Measurements from ENCODE around the gene CDS2. TPM values are rescaled to one million over a fixed set of nuclear protein-coding genes. Genes with fewer than 3 reads are reported as not detected.

CDS2 gene
- total RNA-seq, 4 donors from 2014 or later: 26.9 to 60.1 (median 30.3) TPM

DNA sequence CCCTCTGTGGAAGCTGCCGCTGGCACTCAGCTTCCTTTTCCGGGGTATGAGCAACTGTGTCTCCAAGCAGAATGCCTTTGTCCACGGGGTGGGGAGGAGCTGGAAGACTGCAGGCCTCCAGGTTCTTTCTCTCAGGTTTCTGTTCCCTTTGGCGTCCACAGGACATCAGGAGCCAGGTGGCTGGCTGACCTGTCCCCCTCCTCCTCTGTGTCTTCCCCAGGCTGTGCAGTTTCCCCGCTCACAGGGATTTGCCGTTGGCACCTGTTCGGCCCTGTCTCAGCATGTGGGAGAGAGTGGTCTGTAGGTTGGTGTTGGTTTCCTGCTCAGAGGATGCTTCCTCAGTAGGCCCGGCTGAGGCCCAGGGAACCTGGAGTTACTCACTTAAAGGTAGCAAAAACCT is 43.5 kb downstream of the CDS2 start:
- Histone ChIP-seq H3K9me3 (no peaks in the 10 kb centered on the region), H3K4me1 (peaks cover 7 to 47% (median 21%) of the 10 kb centered on the region in 4 donors), H3K27ac (peak overlapping the region in 1 of 4 donors; percentile 24), H3K27me3 (no peaks in the 10 kb centered on the region), H3K36me3 (peaks cover 0 to 6% (median 2%) of the 10 kb centered on the region in 4 donors), H3K4me3 (no peak overlapping the region)
- no peak for DNase-seq
- in situ Hi-C loops (cut with MboI; ENCODE audit: low pct_ligation_motif_present in 1 of 4, low pct_unique_long_range_greater_than_20kb in 1 of 4, low sequenced_read_pairs in 3 of 4): no loop called here
- TF ChIP-seq EP300 (IDR thresholded peaks at IDR 0.05; ENCODE audit: low read depth) (no peak), POLR2A (IDR thresholded peaks at IDR 0.05) (no peak), POLR2AphosphoS5 (IDR thresholded peaks at IDR 0.05) (no peak)
- TF ChIP-seq, protein P1, sequence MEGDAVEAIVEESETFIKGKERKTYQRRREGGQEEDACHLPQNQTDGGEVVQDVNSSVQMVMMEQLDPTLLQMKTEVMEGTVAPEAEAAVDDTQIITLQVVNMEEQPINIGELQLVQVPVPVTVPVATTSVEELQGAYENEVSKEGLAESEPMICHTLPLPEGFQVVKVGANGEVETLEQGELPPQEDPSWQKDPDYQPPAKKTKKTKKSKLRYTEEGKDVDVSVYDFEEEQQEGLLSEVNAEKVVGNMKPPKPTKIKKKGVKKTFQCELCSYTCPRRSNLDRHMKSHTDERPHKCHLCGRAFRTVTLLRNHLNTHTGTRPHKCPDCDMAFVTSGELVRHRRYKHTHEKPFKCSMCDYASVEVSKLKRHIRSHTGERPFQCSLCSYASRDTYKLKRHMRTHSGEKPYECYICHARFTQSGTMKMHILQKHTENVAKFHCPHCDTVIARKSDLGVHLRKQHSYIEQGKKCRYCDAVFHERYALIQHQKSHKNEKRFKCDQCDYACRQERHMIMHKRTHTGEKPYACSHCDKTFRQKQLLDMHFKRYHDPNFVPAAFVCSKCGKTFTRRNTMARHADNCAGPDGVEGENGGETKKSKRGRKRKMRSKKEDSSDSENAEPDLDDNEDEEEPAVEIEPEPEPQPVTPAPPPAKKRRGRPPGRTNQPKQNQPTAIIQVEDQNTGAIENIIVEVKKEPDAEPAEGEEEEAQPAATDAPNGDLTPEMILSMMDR (IDR thresholded peaks at IDR 0.05): no peak
- WGBS, 2 donors (ENCODE audit: low coverage in 1 of 2): 80% methylated on average over 8 of the region's 8 CpGs; no CpG with 5 or more reads in 1 of the 2 donors
- intact Hi-C loops (cut with DNase I; ENCODE audit: low total_unique reads): no loop called here

DNA sequence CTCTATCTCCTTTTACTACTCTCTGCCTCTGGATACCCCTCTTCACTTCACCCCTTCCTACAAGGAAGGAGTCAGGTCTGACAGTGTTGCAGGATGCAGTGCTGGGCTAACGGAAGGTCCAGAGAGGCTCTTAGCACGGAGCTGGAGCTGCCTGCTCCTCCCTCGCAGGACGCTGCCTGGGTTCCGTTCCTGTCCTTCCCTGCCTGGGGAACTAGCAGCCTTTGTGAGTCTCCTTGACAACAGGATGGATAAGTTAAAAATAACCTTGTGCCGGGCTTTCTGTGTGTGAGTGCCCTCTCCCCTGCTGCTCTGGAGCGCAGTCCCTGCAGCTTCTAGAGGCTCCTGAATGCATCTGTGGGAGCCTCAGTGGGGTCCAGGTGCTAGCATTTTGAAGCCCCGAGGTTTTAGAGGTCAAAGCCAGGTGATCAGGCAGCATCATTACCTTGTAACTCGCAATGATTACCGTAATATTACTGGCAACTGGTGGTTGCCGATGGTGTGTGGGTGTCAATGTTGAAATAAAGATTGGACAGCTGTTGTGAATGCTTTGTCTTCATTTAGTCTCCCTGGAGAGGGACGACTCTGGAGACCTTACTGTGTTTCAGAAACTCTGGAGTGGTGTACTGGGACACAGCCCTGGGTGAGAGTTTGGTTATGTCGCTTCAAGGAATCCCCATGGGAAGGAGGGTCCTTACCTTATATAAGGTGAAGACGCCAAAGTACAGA is 44.4 kb downstream of the CDS2 start:
- Histone ChIP-seq H3K27me3 (no peaks in the 10 kb centered on the region), H3K4me1 (peaks cover 7 to 47% (median 21%) of the 10 kb centered on the region in 4 donors), H3K36me3 (peaks cover 0 to 6% (median 2%) of the 10 kb centered on the region in 4 donors), H3K4me3 (no peak overlapping the region), H3K9me3 (no peaks in the 10 kb centered on the region), H3K27ac (peak overlapping the region in 2 of 4 donors; percentile 11 to 12)
- 70 to 80% methylated on average over 1 to 14 of the region's 14 CpGs for WGBS, 2 donors (ENCODE audit: low coverage in 1 of 2)
- DNase-seq: no peak
- TF ChIP-seq POLR2AphosphoS5 (IDR thresholded peaks at IDR 0.05) (no peak), EP300 (IDR thresholded peaks at IDR 0.05; ENCODE audit: low read depth) (no peak), POLR2A (IDR thresholded peaks at IDR 0.05) (no peak)
- TF ChIP-seq, protein P1 (IDR thresholded peaks at IDR 0.05): no peak
- in situ Hi-C loops (cut with MboI; ENCODE audit: low pct_ligation_motif_present in 1 of 4, low pct_unique_long_range_greater_than_20kb in 1 of 4, low sequenced_read_pairs in 3 of 4) (no loop called here), intact Hi-C loops (cut with DNase I; ENCODE audit: low total_unique reads) (no loop called here)

DNA sequence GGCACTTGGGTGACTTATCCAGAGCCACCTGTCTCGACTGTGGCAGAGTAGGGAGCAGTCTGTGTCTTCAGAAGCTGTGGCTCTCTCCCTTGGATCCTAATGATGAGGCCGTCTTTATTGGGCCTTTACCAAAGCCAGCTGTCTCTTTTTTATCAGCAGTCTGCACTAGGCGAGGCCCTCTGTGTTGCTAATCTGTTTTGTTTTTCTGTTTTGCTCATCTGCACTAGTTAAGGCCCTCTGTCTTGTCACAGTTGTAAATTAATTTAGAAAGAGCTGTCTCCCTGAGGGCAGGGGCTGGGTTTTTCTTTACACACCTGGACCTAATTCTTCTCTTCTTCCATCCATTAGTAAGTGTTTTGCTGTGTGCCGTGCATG is 45.0 kb downstream of the CDS2 start:
- DNase-seq: no peak
- Histone ChIP-seq H3K36me3 (peaks cover 0 to 10% (median 2%) of the 10 kb centered on the region in 4 donors), H3K9me3 (no peaks in the 10 kb centered on the region), H3K27me3 (no peaks in the 10 kb centered on the region), H3K4me3 (no peak overlapping the region), H3K27ac (peak overlapping the region in 2 of 4 donors; percentile 3 to 12), H3K4me1 (peaks cover 7 to 47% (median 21%) of the 10 kb centered on the region in 4 donors)
- 63 to 82% methylated on average over 2 to 4 of the region's 4 CpGs for WGBS, 2 donors (ENCODE audit: low coverage in 1 of 2)
- TF ChIP-seq, protein P1 (IDR thresholded peaks at IDR 0.05): no peak
- no peak for TF ChIP-seq POLR2AphosphoS5 (IDR thresholded peaks at IDR 0.05)
- TF ChIP-seq EP300 (IDR thresholded peaks at IDR 0.05; ENCODE audit: low read depth): no peak
- TF ChIP-seq POLR2A (IDR thresholded peaks at IDR 0.05): no peak
- in situ Hi-C loops (cut with MboI; ENCODE audit: low pct_ligation_motif_present in 1 of 4, low pct_unique_long_range_greater_than_20kb in 1 of 4, low sequenced_read_pairs in 3 of 4) (no loop called here), intact Hi-C loops (cut with DNase I; ENCODE audit: low total_unique reads) (no loop called here)

DNA sequence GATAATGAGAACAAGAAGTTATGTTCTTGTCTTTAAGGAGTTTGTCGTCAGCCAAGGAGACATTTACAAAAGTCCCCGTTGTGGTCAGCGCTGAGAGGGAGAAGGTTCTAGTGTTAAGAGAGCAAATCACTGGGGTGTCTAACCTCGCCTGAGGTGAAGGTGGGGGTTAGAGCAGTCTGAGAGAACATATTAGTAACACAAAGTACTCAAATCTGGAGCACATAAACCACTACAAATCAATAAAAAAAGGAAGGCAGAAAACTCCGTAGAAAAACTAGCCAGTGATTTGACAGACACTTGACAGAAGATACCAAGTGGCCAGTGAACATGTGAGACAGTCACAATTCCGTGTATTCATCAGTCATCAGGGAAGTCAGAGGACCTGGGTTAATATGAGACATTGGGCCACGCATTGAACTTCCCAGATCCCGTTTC is 45.4 kb downstream of the CDS2 start:
- TF ChIP-seq EP300 (IDR thresholded peaks at IDR 0.05; ENCODE audit: low read depth) (no peak), POLR2A (IDR thresholded peaks at IDR 0.05) (no peak), POLR2AphosphoS5 (IDR thresholded peaks at IDR 0.05) (no peak)
- TF ChIP-seq, protein P1 (IDR thresholded peaks at IDR 0.05): no peak
- no peaks in the 10 kb centered on the region for H3K9me3 ChIP-seq
- H3K27me3 ChIP-seq: no peaks in the 10 kb centered on the region
- peaks cover 0 to 14% (median 2%) of the 10 kb centered on the region in 4 donors for H3K36me3 ChIP-seq
- H3K4me1 ChIP-seq: peaks cover 7 to 47% (median 21%) of the 10 kb centered on the region in 4 donors
- no peak overlapping the region for H3K4me3 ChIP-seq
- intact Hi-C loops (cut with DNase I; ENCODE audit: low total_unique reads): no loop called here
- peak overlapping the region in 1 of 4 donors; percentile 3 for H3K27ac ChIP-seq
- no peak for DNase-seq
- 77 to 78% methylated on average over 8 of the region's 8 CpGs for WGBS, 2 donors (ENCODE audit: low coverage in 1 of 2)
- in situ Hi-C loops (cut with MboI; ENCODE audit: low pct_ligation_motif_present in 1 of 4, low pct_unique_long_range_greater_than_20kb in 1 of 4, low sequenced_read_pairs in 3 of 4): no loop called here
